Measurements from ENCODE around the gene SHROOM3. TPM values are rescaled to one million over a fixed set of nuclear protein-coding genes. Genes with fewer than 3 reads are reported as not detected.

SHROOM3 gene
- total and polyA plus RNA-seq, 2 donors (not counting 1 experiment from before 2014, with no cell fraction given): 0.91 to 1.5 TPM

DNA sequence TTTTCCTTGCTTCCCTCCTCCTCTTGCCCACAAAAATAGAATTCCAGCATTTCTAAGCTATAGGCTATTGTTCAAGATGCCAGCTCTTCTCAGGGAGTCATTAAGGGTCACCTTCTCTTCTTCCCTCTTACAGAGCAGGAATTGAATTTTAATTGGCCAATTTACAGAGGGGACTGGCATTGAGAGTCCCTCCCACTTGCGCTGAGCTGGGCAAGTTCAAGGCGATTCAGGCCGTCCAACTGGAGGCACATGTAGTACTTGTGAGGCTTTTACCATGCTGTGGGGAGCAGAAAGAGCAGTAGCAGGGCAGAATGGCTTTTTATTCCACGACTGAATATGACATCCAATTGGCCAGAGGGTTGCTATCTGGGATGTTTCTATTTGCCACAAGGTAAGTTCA is 281.0 kb downstream of the SHROOM3 start:
- 78% methylated on average over 4 of the region's 4 CpGs for WGBS (ENCODE audit: insufficient coverage)
- H3K4me1 ChIP-seq (ENCODE audit: control insufficient read depth in 2 of 2, insufficient read depth in 2 of 2, low read length in 2 of 2): peaks cover 3 to 14% of the 10 kb centered on the region in 2 donors
- H3K36me3 ChIP-seq (replicated peaks in 1 of 2; ENCODE audit: control extremely low read depth in 1 of 2, control insufficient read depth in 1 of 2, extremely low read depth in 1 of 2, insufficient read depth in 2 of 2, low read length in 1 of 2): no peaks in the 10 kb centered on the region
- H3K27me3 ChIP-seq (replicated peaks in 1 of 4; ENCODE audit: control extremely low read depth in 1 of 4, control insufficient read depth in 3 of 4, insufficient read depth in 4 of 4, low read length in 3 of 4): no peaks in the 10 kb centered on the region
- H2AFZ ChIP-seq (ENCODE audit: insufficient read depth, low read depth, low read length, poor library complexity, severe bottlenecking): no peak overlapping the region
- intact Hi-C loops (cut with micrococcal nuclease): no loop called here
- H4K20me1 ChIP-seq (ENCODE audit: control insufficient read depth, insufficient read depth, low read length, poor library complexity, severe bottlenecking): no peaks in the 10 kb centered on the region
- POLR2A ChIA-PET: no interaction called here
- H3K4me3 ChIP-seq (ENCODE audit: control extremely low read depth in 1 of 5, extremely low read depth in 1 of 5, insufficient read depth in 1 of 5, low read depth in 2 of 5, low read length in 4 of 5): no peak overlapping the region
- Mint-ChIP-seq H3K4me1 (peaks cover 22% of the 10 kb centered on the region), H3K27me3 (no peaks in the 10 kb centered on the region), H3K9me3 (ENCODE audit: insufficient read depth) (no peaks in the 10 kb centered on the region), H3K27ac (no peak overlapping the region), H3K4me3 (no peak overlapping the region)
- ATAC-seq (ENCODE audit: low read depth) (no peak), DNase-seq (no peak)
- no peaks in the 10 kb centered on the region for H3K9me3 ChIP-seq (ENCODE audit: control extremely low read depth in 1 of 3, control insufficient read depth in 2 of 3, insufficient read depth in 1 of 3, low read length in 2 of 3)
- H3K79me2 ChIP-seq (ENCODE audit: control insufficient read depth, insufficient read depth, low read length): no peaks in the 10 kb centered on the region
- CTCF ChIA-PET: interaction anchor here (1.1 kb wide), 1 partner anchor 44 kb away, joined by 3 read pairs; no protein-coding TSS in a partner anchor
- H3K9ac ChIP-seq (ENCODE audit: low read length): no peak overlapping the region
- no peak overlapping the region for H3K4me2 ChIP-seq (replicated peaks; ENCODE audit: low read depth, low read length, poor library complexity, severe bottlenecking)
- H3K27ac ChIP-seq (ENCODE audit: low read length in 2 of 2): no peak overlapping the region
- TF ChIP-seq, protein P1, sequence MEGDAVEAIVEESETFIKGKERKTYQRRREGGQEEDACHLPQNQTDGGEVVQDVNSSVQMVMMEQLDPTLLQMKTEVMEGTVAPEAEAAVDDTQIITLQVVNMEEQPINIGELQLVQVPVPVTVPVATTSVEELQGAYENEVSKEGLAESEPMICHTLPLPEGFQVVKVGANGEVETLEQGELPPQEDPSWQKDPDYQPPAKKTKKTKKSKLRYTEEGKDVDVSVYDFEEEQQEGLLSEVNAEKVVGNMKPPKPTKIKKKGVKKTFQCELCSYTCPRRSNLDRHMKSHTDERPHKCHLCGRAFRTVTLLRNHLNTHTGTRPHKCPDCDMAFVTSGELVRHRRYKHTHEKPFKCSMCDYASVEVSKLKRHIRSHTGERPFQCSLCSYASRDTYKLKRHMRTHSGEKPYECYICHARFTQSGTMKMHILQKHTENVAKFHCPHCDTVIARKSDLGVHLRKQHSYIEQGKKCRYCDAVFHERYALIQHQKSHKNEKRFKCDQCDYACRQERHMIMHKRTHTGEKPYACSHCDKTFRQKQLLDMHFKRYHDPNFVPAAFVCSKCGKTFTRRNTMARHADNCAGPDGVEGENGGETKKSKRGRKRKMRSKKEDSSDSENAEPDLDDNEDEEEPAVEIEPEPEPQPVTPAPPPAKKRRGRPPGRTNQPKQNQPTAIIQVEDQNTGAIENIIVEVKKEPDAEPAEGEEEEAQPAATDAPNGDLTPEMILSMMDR (IDR thresholded peaks at IDR 0.05): no peak
- no peak for TF ChIP-seq EZH2 (IDR thresholded peaks at IDR 0.05; ENCODE audit: borderline replicate concordance, insufficient read depth, low read depth, low read length, poor library complexity, severe bottlenecking)

DNA sequence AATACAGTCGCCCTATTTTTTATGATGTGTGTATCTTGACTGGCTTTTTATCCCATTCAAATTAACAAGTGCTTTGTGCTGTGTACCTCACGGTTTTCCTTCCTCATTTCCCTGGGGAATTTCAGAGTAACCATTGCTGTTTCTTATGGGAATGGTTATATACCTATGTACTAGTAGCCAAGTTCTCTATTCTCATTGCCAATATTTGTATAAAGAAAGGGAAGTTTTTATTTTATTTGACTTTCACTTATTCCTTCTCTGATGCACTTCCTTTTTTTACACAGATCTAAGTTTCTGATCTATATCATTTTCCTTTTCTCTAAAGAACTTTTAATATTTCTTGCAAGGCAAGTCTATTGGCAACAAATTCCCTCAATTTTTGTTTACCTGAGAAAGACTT is 281.6 kb downstream of the SHROOM3 start:
- Histone ChIP-seq H3K9me3 (ENCODE audit: control extremely low read depth in 1 of 3, control insufficient read depth in 2 of 3, insufficient read depth in 1 of 3, low read length in 2 of 3) (no peaks in the 10 kb centered on the region), H3K27ac (ENCODE audit: low read length in 2 of 2) (no peak overlapping the region), H3K4me3 (ENCODE audit: control extremely low read depth in 1 of 5, extremely low read depth in 1 of 5, insufficient read depth in 1 of 5, low read depth in 2 of 5, low read length in 4 of 5) (no peak overlapping the region), H3K79me2 (ENCODE audit: control insufficient read depth, insufficient read depth, low read length) (no peaks in the 10 kb centered on the region), H3K36me3 (replicated peaks in 1 of 2; ENCODE audit: control extremely low read depth in 1 of 2, control insufficient read depth in 1 of 2, extremely low read depth in 1 of 2, insufficient read depth in 2 of 2, low read length in 1 of 2) (no peaks in the 10 kb centered on the region), H3K27me3 (replicated peaks in 1 of 4; ENCODE audit: control extremely low read depth in 1 of 4, control insufficient read depth in 3 of 4, insufficient read depth in 4 of 4, low read length in 3 of 4) (no peaks in the 10 kb centered on the region), H3K4me2 (replicated peaks; ENCODE audit: low read depth, low read length, poor library complexity, severe bottlenecking) (no peak overlapping the region), H4K20me1 (ENCODE audit: control insufficient read depth, insufficient read depth, low read length, poor library complexity, severe bottlenecking) (no peaks in the 10 kb centered on the region), H3K4me1 (ENCODE audit: control insufficient read depth in 2 of 2, insufficient read depth in 2 of 2, low read length in 2 of 2) (peaks cover 3 to 14% of the 10 kb centered on the region in 2 donors), H3K9ac (ENCODE audit: low read length) (no peak overlapping the region), H2AFZ (ENCODE audit: insufficient read depth, low read depth, low read length, poor library complexity, severe bottlenecking) (no peak overlapping the region)
- CTCF ChIA-PET: no interaction called here
- TF ChIP-seq, protein P1 (IDR thresholded peaks at IDR 0.05): no peak
- TF ChIP-seq EZH2 (IDR thresholded peaks at IDR 0.05; ENCODE audit: borderline replicate concordance, insufficient read depth, low read depth, low read length, poor library complexity, severe bottlenecking): no peak
- ATAC-seq (ENCODE audit: low read depth) (no peak), DNase-seq (no peak)
- intact Hi-C loops (cut with micrococcal nuclease): no loop called here
- Mint-ChIP-seq H3K9me3 (ENCODE audit: insufficient read depth) (no peaks in the 10 kb centered on the region), H3K4me3 (no peak overlapping the region), H3K27ac (no peak overlapping the region), H3K27me3 (no peaks in the 10 kb centered on the region), H3K4me1 (peaks cover 22% of the 10 kb centered on the region)
- no CpG with 5 or more reads among the region's 2 CpGs for WGBS (ENCODE audit: insufficient coverage)
- POLR2A ChIA-PET: no interaction called here
